WTC11 (cell line): ENCODE data around the gene SERAC1. TPM values are rescaled to one million over a fixed set of nuclear protein-coding genes. Genes with fewer than 3 reads are reported as not detected.
A peak's percentile ranks its signal among the peaks of the same experiment; 100 is the strongest.

Experiments used
- ATAC-seq: fragments of 200-7000 bp; cut with Tn5 transposase; 2 replicates; pipeline ENCODE4 v1.10.0; 2021; ENCODE audit warnings: mild to moderate bottlenecking, moderate library complexity
- CTCF ChIA-PET: fragments of 300-600 bp; sonication (Branson Sonifier 250); formaldehyde crosslinking; loops from one replicate; lab custom pipeline; 2021; ENCODE audit warnings: antibody characterized with exemption; lab: Charles Lee
- POLR2A ChIA-PET: fragments of 350-600 bp; sonication (Branson Sonifier 250); formaldehyde crosslinking; loops from one replicate; lab custom pipeline; 2021; ENCODE audit warnings: antibody characterized with exemption; lab: Charles Lee
- DNase-seq: peaks from one replicate; pipeline ENCODE4 v3.0.0; 2021; ENCODE audit warnings: low spot score
- H3K27ac Mint-ChIP-seq: 2 replicates; pipeline ENCODE4 v1.8.0; 2021; ENCODE audit warnings: mixed read lengths
- H3K27me3 Mint-ChIP-seq: 2 replicates; pipeline ENCODE4 v1.8.0; 2021; ENCODE audit warnings: low read depth, mild to moderate bottlenecking, moderate library complexity, mixed read lengths
- H3K36me3 Mint-ChIP-seq: 2 replicates; pipeline ENCODE4 v1.8.0; 2021; ENCODE audit warnings: mixed read lengths
- H3K4me1 Mint-ChIP-seq: 2 replicates; pipeline ENCODE4 v1.8.0; 2022; ENCODE audit warnings: mixed read lengths
- H3K4me3 Mint-ChIP-seq: 2 replicates; pipeline ENCODE4 v1.8.0; 2021; ENCODE audit warnings: mild to moderate bottlenecking, moderate library complexity, mixed read lengths
- H3K9me3 Mint-ChIP-seq: 2 replicates; pipeline ENCODE4 v1.8.0; 2021; ENCODE audit warnings: mixed read lengths
- AR ChIP-seq: fragments of 250-450 bp; sonication (Bioruptor Pico); IDR thresholded peaks from 2 replicates; pipeline ENCODE4 v1.9.0; 2021; ENCODE audit warnings: mild to moderate bottlenecking
- ERG ChIP-seq: fragments of 250-450 bp; sonication (Bioruptor Pico); IDR thresholded peaks from 2 replicates; pipeline ENCODE4 v1.8.0; 2021; ENCODE audit warnings: mild to moderate bottlenecking
- FOXP1 ChIP-seq: sonication (generic); formaldehyde crosslinking; IDR thresholded peaks from 2 replicates; pipeline ENCODE4 v1.8.0; 2022; ENCODE audit warnings: missing genetic modification reagents, mild to moderate bottlenecking, moderate library complexity, borderline replicate concordance
- PREB ChIP-seq: sonication (generic); formaldehyde crosslinking; IDR thresholded peaks from 2 replicates; pipeline ENCODE4 v1.8.1; 2022; ENCODE audit warnings: mild to moderate bottlenecking, missing genetic modification reagents, moderate library complexity, borderline replicate concordance
- SMAD4 ChIP-seq: sonication (generic); formaldehyde crosslinking; IDR thresholded peaks from 2 replicates; pipeline ENCODE4 v1.8.0; 2022; ENCODE audit warnings: mild to moderate bottlenecking, missing genetic modification reagents
- SOX15 ChIP-seq: fragments of 250-450 bp; sonication (Bioruptor Pico); IDR thresholded peaks from 2 replicates; pipeline ENCODE4 v1.9.0; 2021; ENCODE audit warnings: mild to moderate bottlenecking
- USF2 ChIP-seq: sonication (generic); formaldehyde crosslinking; IDR thresholded peaks from 2 replicates; pipeline ENCODE4 v1.8.1; 2023; ENCODE audit warnings: mild to moderate bottlenecking, missing genetic modification reagents, moderate library complexity
- ZBTB21 ChIP-seq: sonication (generic); formaldehyde crosslinking; IDR thresholded peaks from 2 replicates; pipeline ENCODE4 v1.8.1; 2023; ENCODE audit warnings: mild to moderate bottlenecking, missing genetic modification reagents, borderline replicate concordance
- ZNF232 ChIP-seq: sonication (generic); formaldehyde crosslinking; IDR thresholded peaks from 2 replicates; pipeline ENCODE4 v1.8.0; 2022; ENCODE audit warnings: mild to moderate bottlenecking, missing genetic modification reagents
- ZNF396 ChIP-seq: fragments of 250-450 bp; sonication (Bioruptor Pico); IDR thresholded peaks from 2 replicates; pipeline ENCODE4 v1.8.0; 2021; ENCODE audit warnings: mild to moderate bottlenecking, moderate library complexity, borderline replicate concordance
- ZNF416 ChIP-seq: fragments of 250-450 bp; sonication (Bioruptor Pico); IDR thresholded peaks from 2 replicates; pipeline ENCODE4 v1.9.0; 2021; ENCODE audit warnings: mild to moderate bottlenecking, inconsistent platforms
- ZNF423 ChIP-seq: fragments of 250-450 bp; sonication (Bioruptor Pico); IDR thresholded peaks from 2 replicates; pipeline ENCODE4 v2.1.2; 2022; ENCODE audit warnings: mild to moderate bottlenecking, moderate library complexity
- total RNA-seq: library from RNA; stranded (reverse); gene quantifications from 3 replicates; pipeline ENCODE4 v1.2.3, GENCODE V29; 2021
- TF ChIP-seq, protein P1 (sequence below): sonication (generic); formaldehyde crosslinking; IDR thresholded peaks from 2 replicates; pipeline ENCODE4 v1.8.0; 2022; ENCODE audit warnings: mild to moderate bottlenecking, missing genetic modification reagents
- TF ChIP-seq, protein P2 (sequence below): fragments of 200-600 bp; IDR thresholded peaks from 2 replicates; pipeline ENCODE4 v1.8.0; 2022; ENCODE audit warnings: antibody characterized with exemption
- TF ChIP-seq, protein P3 (sequence below): sonication (generic); formaldehyde crosslinking; IDR thresholded peaks from 2 replicates; pipeline ENCODE4 v1.8.1; 2023; ENCODE audit warnings: mild to moderate bottlenecking, missing genetic modification reagents

SERAC1 gene
- total RNA-seq, 1 experiment from 2014 or later: 14.1 TPM

DNA sequence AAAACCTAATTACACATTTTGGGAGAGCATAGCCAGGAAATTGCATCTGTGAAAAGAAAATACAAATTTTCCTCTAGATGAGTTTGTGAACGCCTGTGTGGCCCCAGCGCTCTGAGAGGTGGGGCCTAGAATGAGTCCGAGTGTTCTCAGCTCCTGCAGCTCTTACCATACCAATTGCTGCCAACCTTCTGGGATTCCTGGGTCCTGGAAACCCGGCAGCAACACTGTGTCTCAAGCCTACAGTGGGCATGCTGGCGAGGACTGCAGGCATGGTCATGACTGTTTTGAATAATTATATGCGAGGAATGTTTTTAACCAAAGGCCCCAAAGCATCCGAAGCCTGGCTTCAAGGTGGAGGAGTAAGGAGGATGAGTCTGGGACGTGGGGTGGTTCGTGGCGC is 90.4 kb downstream of the SERAC1 start:
- Mint-ChIP-seq H3K36me3 (peaks cover 27% of the 10 kb centered on the region), H3K4me1 (no peaks in the 10 kb centered on the region), H3K27me3 (no peaks in the 10 kb centered on the region), H3K4me3 (no peak overlapping the region), H3K27ac (no peak overlapping the region), H3K9me3 (no peaks in the 10 kb centered on the region)
- DNase-seq: no peak
- POLR2A ChIA-PET: no interaction called here
- CTCF ChIA-PET: interaction anchor here (0.7 kb wide), 1 partner anchor 271 kb away, joined by 4 read pairs; no protein-coding TSS in a partner anchor
- ATAC-seq: no peak
- TF ChIP-seq SMAD4 (CRISPR knock-in tag): no peak
- TF ChIP-seq, protein P1, sequence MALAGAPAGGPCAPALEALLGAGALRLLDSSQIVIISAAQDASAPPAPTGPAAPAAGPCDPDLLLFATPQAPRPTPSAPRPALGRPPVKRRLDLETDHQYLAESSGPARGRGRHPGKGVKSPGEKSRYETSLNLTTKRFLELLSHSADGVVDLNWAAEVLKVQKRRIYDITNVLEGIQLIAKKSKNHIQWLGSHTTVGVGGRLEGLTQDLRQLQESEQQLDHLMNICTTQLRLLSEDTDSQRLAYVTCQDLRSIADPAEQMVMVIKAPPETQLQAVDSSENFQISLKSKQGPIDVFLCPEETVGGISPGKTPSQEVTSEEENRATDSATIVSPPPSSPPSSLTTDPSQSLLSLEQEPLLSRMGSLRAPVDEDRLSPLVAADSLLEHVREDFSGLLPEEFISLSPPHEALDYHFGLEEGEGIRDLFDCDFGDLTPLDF (CRISPR knock-in tag): no peak
- TF ChIP-seq, protein P2, sequence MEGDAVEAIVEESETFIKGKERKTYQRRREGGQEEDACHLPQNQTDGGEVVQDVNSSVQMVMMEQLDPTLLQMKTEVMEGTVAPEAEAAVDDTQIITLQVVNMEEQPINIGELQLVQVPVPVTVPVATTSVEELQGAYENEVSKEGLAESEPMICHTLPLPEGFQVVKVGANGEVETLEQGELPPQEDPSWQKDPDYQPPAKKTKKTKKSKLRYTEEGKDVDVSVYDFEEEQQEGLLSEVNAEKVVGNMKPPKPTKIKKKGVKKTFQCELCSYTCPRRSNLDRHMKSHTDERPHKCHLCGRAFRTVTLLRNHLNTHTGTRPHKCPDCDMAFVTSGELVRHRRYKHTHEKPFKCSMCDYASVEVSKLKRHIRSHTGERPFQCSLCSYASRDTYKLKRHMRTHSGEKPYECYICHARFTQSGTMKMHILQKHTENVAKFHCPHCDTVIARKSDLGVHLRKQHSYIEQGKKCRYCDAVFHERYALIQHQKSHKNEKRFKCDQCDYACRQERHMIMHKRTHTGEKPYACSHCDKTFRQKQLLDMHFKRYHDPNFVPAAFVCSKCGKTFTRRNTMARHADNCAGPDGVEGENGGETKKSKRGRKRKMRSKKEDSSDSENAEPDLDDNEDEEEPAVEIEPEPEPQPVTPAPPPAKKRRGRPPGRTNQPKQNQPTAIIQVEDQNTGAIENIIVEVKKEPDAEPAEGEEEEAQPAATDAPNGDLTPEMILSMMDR: no peak
- TF ChIP-seq ZNF396: no peak
- TF ChIP-seq, protein P3, sequence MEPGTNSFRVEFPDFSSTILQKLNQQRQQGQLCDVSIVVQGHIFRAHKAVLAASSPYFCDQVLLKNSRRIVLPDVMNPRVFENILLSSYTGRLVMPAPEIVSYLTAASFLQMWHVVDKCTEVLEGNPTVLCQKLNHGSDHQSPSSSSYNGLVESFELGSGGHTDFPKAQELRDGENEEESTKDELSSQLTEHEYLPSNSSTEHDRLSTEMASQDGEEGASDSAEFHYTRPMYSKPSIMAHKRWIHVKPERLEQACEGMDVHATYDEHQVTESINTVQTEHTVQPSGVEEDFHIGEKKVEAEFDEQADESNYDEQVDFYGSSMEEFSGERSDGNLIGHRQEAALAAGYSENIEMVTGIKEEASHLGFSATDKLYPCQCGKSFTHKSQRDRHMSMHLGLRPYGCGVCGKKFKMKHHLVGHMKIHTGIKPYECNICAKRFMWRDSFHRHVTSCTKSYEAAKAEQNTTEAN: no peak
- TF ChIP-seq AR: no peak
- TF ChIP-seq PREB: no peak
- TF ChIP-seq SOX15: no peak
- TF ChIP-seq ZNF423 (CRISPR knock-in tag): no peak
- TF ChIP-seq ZNF416: no peak
- no peak for TF ChIP-seq ZNF232
- no peak for TF ChIP-seq ERG (CRISPR knock-in tag)
- TF ChIP-seq USF2: no peak
- TF ChIP-seq ZBTB21: no peak
- no peak for TF ChIP-seq FOXP1 (CRISPR knock-in tag)
- TF ChIP-seq, all 79 proteins: peak for 0

- H3K27me3 Mint-ChIP-seq: no peaks in the 10 kb centered on the region
- H3K4me3 Mint-ChIP-seq: no peak overlapping the region
- ATAC-seq (no peak), DNase-seq (no peak)
- peaks cover 23% of the 10 kb centered on the region for H3K36me3 Mint-ChIP-seq
- no peak for TF ChIP-seq ZBTB21
- TF ChIP-seq SMAD4 (CRISPR knock-in tag): no peak
- ChIA-PET POLR2A (no interaction called here), CTCF (no interaction called here)
- peaks cover 2% of the 10 kb centered on the region; the same call in 1 of the 2 replicates for H3K4me1 Mint-ChIP-seq
- H3K27ac Mint-ChIP-seq: peak overlapping the region; percentile 46
- no peaks in the 10 kb centered on the region for H3K9me3 Mint-ChIP-seq
These were observed 91.5 kb downstream of the SERAC1 start for GRCh38 chr6:158076548-158076947.
